Left lung (tissue), 10 donors: ENCODE results near the gene TGM3. TPM values are rescaled to one million over a fixed set of nuclear protein-coding genes. Genes with fewer than 3 reads are reported as not detected.

Experiments
- ATAC-seq: fragments of 200-7000 bp; cut with Tn5 transposase; one replicate; pipeline ENCODE4 v1.9.1; 2020; ENCODE audit warnings: moderate library complexity
- DNase-seq, 4 donors: peaks; one replicate each; pipeline ENCODE4 v3.0.0-alpha.2; 2013 to 2020
- H3K27ac ChIP-seq, 2 donors: fragments of 200-600 bp; sonication (generic) in 1 of 2; one replicate each; pipeline versions ENCODE4 v1.5.0 to v1.8.0; 2020 to 2021
- H3K27me3 ChIP-seq, 2 donors: fragments of 200-600 bp; sonication (generic) in 1 of 2; one replicate each; pipeline versions ENCODE4 v1.5.0 to v1.8.0; 2020 to 2021
- H3K36me3 ChIP-seq, 2 donors: fragments of 200-600 bp; sonication (generic) in 1 of 2; one replicate each; pipeline versions ENCODE4 v1.5.0 to v1.8.0; 2020 to 2021
- H3K4me1 ChIP-seq, 2 donors: fragments of 200-600 bp; one replicate each; pipeline ENCODE4 v1.8.0; 2021
- H3K4me3 ChIP-seq, 2 donors: fragments of 200-600 bp; sonication (generic) in 1 of 2; one replicate each; pipeline versions ENCODE4 v1.5.0 to v1.8.0; 2020 to 2021; ENCODE audit warnings: mild to moderate bottlenecking in 1 of 2
- H3K9me3 ChIP-seq, 2 donors: fragments of 200-600 bp; sonication (generic) in 1 of 2; one replicate each; pipeline versions ENCODE4 v1.5.0 to v1.8.0; 2020 to 2021
- intact Hi-C, 2 donors: fragments of 100-400 bp; cut with DNase I; formaldehyde crosslinking; loops; one replicate each; pipeline versions ENCODE4 v1.11.2 to v1.14.2; 2022
- polyA plus RNA-seq, 6 donors: library from polyadenylated mRNA; unstranded; fragments of 120-200 nt; gene quantifications; one replicate each; pipeline ENCODE4 v1.2.1, GENCODE V29; 2013; ENCODE audit not compliant: insufficient read length in 6 of 6
- total RNA-seq, 2 donors: library from RNA; stranded (reverse); fragmentation: NEBNext Ultra II Directional; extraction: Animal tissue kit (Norgen Biotek cat#: 25700); gene quantifications; one replicate each; pipeline ENCODE4 v1.2.1, GENCODE V29; 2021
- TF ChIP-seq, protein P1 (sequence below), 2 donors: fragments of 200-600 bp; sonication (generic) in 1 of 2; IDR thresholded peaks; one replicate each; pipeline versions ENCODE4 v1.5.0 to v1.8.0; 2021; ENCODE audit warnings: antibody characterized with exemption in 2 of 2
- donor health status: DM: no; HTN: yes; CAD: no.
- donor health status: DM: no; HTN: no; CAD: no.

TGM3 gene
- total and polyA plus RNA-seq, 8 donors, result 0.20 to 0.37 (median 0.27) TPM; not detected in 3

DNA sequence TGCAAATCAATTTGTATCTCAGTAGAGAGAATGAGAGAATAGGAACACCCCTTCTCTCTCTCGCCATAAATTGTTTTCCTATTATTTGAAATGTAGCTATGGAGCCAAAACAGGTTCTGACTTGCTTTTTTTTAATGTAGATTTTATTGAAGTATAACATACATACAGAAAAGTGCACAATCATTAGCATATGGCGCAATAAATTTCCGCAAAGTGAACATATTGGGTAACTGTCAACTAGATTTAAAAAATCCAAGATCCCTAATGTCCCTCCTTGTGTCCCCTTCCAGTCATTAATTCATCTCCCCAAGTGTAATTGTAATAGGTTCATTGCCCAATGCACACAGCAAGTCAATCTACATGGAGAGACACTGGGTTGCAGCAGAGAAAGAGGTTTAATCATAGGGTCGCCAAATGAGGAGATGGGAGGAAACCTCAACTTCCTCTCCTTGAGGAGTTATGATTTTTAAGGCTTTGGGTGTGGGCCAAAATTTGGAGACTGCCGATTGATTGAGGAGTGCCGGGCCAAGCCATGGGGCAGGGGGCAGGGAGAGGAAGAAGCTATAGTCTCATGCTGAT lies 43.3 kb upstream of the TGM3 start:
- no peaks in the 10 kb centered on the region for H3K36me3 ChIP-seq
- no peak overlapping the region for H3K4me3 ChIP-seq
- H3K27ac ChIP-seq, result peak overlapping the region in 1 of 2 donors; percentile 41
- DNase-seq (no peak), ATAC-seq (no peak)
- no peaks in the 10 kb centered on the region for H3K9me3 ChIP-seq
- intact Hi-C loops, result no loop called here
- H3K4me1 ChIP-seq, result peaks cover 0 to 31% of the 10 kb centered on the region in 2 donors
- peaks cover 0 to 33% of the 10 kb centered on the region in 2 donors for H3K27me3 ChIP-seq
- TF ChIP-seq, protein P1, sequence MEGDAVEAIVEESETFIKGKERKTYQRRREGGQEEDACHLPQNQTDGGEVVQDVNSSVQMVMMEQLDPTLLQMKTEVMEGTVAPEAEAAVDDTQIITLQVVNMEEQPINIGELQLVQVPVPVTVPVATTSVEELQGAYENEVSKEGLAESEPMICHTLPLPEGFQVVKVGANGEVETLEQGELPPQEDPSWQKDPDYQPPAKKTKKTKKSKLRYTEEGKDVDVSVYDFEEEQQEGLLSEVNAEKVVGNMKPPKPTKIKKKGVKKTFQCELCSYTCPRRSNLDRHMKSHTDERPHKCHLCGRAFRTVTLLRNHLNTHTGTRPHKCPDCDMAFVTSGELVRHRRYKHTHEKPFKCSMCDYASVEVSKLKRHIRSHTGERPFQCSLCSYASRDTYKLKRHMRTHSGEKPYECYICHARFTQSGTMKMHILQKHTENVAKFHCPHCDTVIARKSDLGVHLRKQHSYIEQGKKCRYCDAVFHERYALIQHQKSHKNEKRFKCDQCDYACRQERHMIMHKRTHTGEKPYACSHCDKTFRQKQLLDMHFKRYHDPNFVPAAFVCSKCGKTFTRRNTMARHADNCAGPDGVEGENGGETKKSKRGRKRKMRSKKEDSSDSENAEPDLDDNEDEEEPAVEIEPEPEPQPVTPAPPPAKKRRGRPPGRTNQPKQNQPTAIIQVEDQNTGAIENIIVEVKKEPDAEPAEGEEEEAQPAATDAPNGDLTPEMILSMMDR (IDR thresholded peaks at IDR 0.05), result no peak

DNA sequence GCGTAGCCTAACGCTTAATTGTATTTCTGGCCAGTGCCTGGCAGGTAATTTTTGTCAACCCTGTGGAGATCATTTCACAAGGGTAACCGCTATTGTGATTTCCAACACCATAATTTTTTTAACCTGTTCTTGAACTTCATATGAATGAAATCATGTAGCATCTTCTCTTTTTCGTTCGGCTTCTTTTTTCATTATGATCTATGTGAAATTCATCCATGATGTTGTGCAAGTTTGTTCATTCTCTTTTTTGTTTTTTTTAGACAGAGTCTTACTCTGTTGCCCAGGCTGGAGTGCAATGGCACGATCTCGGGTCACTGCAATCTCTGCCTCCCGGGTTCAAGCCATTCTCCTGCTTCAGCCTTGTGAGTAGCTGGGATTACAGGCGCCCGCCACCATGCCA lies 42.5 kb upstream of the TGM3 start:
- H3K36me3 ChIP-seq, result no peaks in the 10 kb centered on the region
- ATAC-seq (no peak), DNase-seq (no peak)
- H3K4me1 ChIP-seq, result peaks cover 0 to 31% of the 10 kb centered on the region in 2 donors
- H3K4me3 ChIP-seq, result no peak overlapping the region
- H3K27ac ChIP-seq, result peak overlapping the region in 1 of 2 donors; percentile 41
- intact Hi-C loops, result no loop called here
- H3K27me3 ChIP-seq, result peaks cover 0 to 25% of the 10 kb centered on the region in 2 donors
- H3K9me3 ChIP-seq, result no peaks in the 10 kb centered on the region
- TF ChIP-seq, protein P1 (IDR thresholded peaks at IDR 0.05), result no peak

DNA sequence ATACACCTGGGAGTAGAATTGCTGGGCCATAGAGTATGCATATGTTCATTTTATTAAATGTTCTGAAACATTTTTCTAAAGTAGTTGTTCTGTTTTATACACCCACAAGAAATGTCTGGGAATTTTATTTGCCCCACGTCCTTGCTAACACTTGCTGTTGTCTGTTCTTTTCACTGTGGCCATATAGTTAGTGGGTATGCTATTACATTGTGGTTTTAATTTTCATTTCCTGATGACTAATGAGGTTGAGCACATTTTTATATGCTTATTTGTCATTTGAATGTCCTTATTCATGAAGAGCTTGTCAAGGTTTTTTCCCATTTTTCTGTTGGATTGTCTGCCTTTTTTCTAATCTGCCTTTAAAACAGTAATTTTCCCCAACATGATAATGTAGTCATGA lies 41.5 kb upstream of the TGM3 start:
- Histone ChIP-seq H3K36me3 (no peaks in the 10 kb centered on the region), H3K27ac (no peak overlapping the region), H3K9me3 (no peaks in the 10 kb centered on the region), H3K4me3 (no peak overlapping the region), H3K4me1 (peaks cover 0 to 31% of the 10 kb centered on the region in 2 donors), H3K27me3 (peaks cover 0 to 15% of the 10 kb centered on the region in 2 donors)
- no peak for DNase-seq
- intact Hi-C loops, result no loop called here
- TF ChIP-seq, protein P1 (IDR thresholded peaks at IDR 0.05), result no peak
- ATAC-seq, result no peak

DNA sequence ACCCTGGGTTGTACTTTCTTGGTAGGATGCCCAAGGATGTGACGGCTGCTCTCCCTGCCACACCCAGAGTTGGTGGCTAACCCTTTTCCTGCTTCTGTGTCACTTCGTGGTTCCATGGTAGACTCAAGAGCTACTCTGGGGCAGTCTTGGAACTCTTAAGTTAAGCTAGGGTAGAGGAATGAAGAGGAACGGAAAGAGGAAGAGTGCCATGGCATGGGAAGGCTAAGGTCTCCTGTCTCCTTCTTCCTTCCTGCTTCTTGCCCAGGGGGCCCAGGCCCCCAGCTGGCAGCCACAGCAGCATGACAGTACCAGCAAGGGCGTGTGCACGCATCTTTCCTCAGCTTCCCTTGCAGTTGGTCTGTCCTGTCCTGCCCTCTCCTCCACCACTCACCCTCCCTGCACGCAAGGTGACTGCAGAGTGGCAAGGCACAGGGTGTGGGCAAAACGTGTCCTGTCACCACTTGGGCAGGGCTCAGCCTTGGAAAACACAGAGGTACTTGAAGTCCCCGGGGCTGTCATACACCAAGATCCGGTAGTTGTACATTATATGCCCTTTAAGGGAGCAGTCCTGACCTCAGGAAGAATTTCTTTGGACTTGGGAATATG lies 39.8 kb upstream of the TGM3 start:
- H3K27me3 ChIP-seq, result peaks cover 0 to 5% of the 10 kb centered on the region in 2 donors
- intact Hi-C loops, result no loop called here
- H3K36me3 ChIP-seq, result no peaks in the 10 kb centered on the region
- TF ChIP-seq, protein P1 (IDR thresholded peaks at IDR 0.05), result no peak
- no peak overlapping the region for H3K27ac ChIP-seq
- H3K4me1 ChIP-seq, result peaks cover 0 to 31% of the 10 kb centered on the region in 2 donors
- no peaks in the 10 kb centered on the region for H3K9me3 ChIP-seq
- ATAC-seq (no peak), DNase-seq (no peak)
- no peak overlapping the region for H3K4me3 ChIP-seq

DNA sequence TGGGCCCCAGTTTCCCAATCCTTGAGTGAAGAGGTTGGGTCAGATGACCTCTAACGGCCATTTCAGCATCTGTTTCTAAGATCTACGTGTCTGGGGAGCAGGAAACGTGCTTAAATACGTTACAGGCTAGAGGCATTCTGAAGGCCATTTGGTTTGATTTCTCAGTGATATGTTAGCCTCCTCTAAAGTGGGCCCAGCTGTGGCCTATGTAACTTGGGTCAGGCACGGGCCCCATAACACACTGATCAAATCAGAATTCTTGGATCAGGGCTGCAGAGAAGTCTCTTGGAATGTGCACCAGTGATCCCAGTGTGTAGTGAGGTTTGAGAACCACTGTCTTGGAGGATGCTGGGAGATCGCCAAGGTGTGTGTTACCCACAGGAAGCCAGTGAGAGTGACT lies 36.1 kb upstream of the TGM3 start:
- H3K27ac ChIP-seq, result no peak overlapping the region
- no peaks in the 10 kb centered on the region for H3K9me3 ChIP-seq
- ATAC-seq, result no peak
- no peak for DNase-seq
- no peaks in the 10 kb centered on the region for H3K36me3 ChIP-seq
- TF ChIP-seq, protein P1 (IDR thresholded peaks at IDR 0.05), result no peak
- peaks cover 0 to 17% of the 10 kb centered on the region in 2 donors for H3K4me1 ChIP-seq
- intact Hi-C loops, result no loop called here
- H3K4me3 ChIP-seq, result no peak overlapping the region
- H3K27me3 ChIP-seq, result peaks cover 0 to 5% of the 10 kb centered on the region in 2 donors
